ENCODE data around the gene COX4I1.

The COX4I1 gene

DNA sequence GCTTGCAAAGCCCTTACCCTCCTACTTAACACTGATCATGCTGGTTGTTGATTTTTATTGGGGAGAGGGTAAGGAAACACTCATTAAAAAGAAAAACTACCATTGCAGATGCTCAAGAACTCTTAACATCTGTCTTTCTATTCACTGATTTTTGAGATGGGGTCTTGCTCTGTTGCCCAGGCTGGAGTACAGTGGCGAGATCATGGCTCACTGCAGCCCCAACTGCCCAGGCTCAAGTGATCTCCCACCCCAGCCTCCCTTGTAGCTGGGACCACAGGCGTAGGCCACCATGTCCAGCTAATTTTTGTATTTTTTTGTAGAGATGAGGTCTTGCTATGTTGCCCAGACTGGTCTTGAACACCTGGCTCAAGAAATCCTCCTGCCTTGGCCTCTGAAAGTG lies 14.7 kb upstream of the COX4I1 start:
- Histone ChIP-seq H3K4me3 (ENCODE audit: low read depth, low read length) (no peak overlapping the region), H3K14ac (ENCODE audit: low read length) (no peak overlapping the region), H2BK5ac (ENCODE audit: low read depth, low read length, poor library complexity) (no peak overlapping the region), H2BK12ac (ENCODE audit: low read length) (no peak overlapping the region), H3K18ac (ENCODE audit: low read length) (no peak overlapping the region), H2AK5ac (ENCODE audit: low read length) (no peak overlapping the region), H2AFZ (ENCODE audit: insufficient read depth, low read length, poor library complexity) (no peak overlapping the region), H3K27me3 (ENCODE audit: insufficient read depth, low read length) (no peaks in the 10 kb centered on the region), H3K9me3 (ENCODE audit: insufficient read depth, low read depth, low read length) (peaks cover 3% of the 10 kb centered on the region), H3K4ac (ENCODE audit: low read depth, low read length) (no peak overlapping the region), H3K36me3 (ENCODE audit: control insufficient read depth in 1 of 2, insufficient read depth in 2 of 2, low read length in 2 of 2) (peaks cover 56 to 67% of the 10 kb centered on the region in 2 experiments), H3K4me2 (ENCODE audit: low read length) (no peak overlapping the region), H4K12ac (ENCODE audit: low read depth, low read length) (no peak overlapping the region), H3K9ac (ENCODE audit: low read length) (no peak overlapping the region), H3K27ac (ENCODE audit: low read depth, low read length) (no peak overlapping the region), H3K79me1 (ENCODE audit: low read length) (no peaks in the 10 kb centered on the region), H3K23ac (ENCODE audit: low read length) (no peak overlapping the region), H3K79me2 (ENCODE audit: control insufficient read depth, insufficient read depth, low read length, poor library complexity) (no peaks in the 10 kb centered on the region), H4K8ac (ENCODE audit: low read depth, low read length) (no peak overlapping the region), H4K91ac (ENCODE audit: low read depth, low read length) (no peak overlapping the region), H2BK120ac (ENCODE audit: insufficient read depth, low read length, poor library complexity) (no peak overlapping the region), H3K4me1 (ENCODE audit: control insufficient read depth in 1 of 2, insufficient read depth in 2 of 2, low read length in 2 of 2) (no peaks in the 10 kb centered on the region)
- WGBS (ENCODE audit: extremely low coverage, insufficient coverage, insufficient read length) = no CpG with 5 or more reads among the region's 2 CpGs
- no peak for DNase-seq

DNA sequence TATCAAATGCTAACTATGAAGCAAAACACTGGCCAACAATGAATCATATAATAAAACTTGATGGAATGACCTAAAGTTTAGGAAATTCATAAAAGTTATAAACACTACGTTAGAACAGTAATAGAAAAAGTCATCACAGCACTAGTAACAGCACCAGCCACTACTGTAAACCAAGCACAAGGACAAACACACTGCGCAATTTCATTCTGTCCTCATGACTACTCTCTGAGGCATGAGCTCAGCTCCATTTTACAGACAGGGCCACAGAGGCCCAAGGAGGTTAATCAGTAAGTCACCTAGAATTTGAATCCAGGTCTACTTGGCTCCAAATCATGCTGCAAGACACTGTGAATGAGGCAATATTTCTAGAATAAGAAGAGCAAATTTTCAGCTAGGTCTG lies 13.6 kb upstream of the COX4I1 start:
- no peak overlapping the region for H3K4me2 ChIP-seq (ENCODE audit: low read length)
- no CpG with 5 or more reads among the region's 2 CpGs for WGBS (ENCODE audit: extremely low coverage, insufficient coverage, insufficient read length)
- peaks cover 50 to 56% of the 10 kb centered on the region in 2 experiments for H3K36me3 ChIP-seq (ENCODE audit: control insufficient read depth in 1 of 2, insufficient read depth in 2 of 2, low read length in 2 of 2)
- no peak overlapping the region for H4K12ac ChIP-seq (ENCODE audit: low read depth, low read length)
- no peak overlapping the region for H2BK120ac ChIP-seq (ENCODE audit: insufficient read depth, low read length, poor library complexity)
- no peak overlapping the region for H4K8ac ChIP-seq (ENCODE audit: low read depth, low read length)
- H3K23ac ChIP-seq (ENCODE audit: low read length) = no peak overlapping the region
- no peaks in the 10 kb centered on the region for H3K79me2 ChIP-seq (ENCODE audit: control insufficient read depth, insufficient read depth, low read length, poor library complexity)
- no peak overlapping the region for H3K14ac ChIP-seq (ENCODE audit: low read length)
- no peak overlapping the region for H3K4ac ChIP-seq (ENCODE audit: low read depth, low read length)
- no peak overlapping the region for H4K91ac ChIP-seq (ENCODE audit: low read depth, low read length)
- no peak overlapping the region for H3K4me3 ChIP-seq (ENCODE audit: low read depth, low read length)
- peaks cover 3% of the 10 kb centered on the region for H3K9me3 ChIP-seq (ENCODE audit: insufficient read depth, low read depth, low read length)
- no peak overlapping the region for H3K18ac ChIP-seq (ENCODE audit: low read length)
- no peak overlapping the region for H3K27ac ChIP-seq (ENCODE audit: low read depth, low read length)
- no peak overlapping the region for H2AK5ac ChIP-seq (ENCODE audit: low read length)
- no peak overlapping the region for H2AFZ ChIP-seq (ENCODE audit: insufficient read depth, low read length, poor library complexity)
- no peak overlapping the region for H2BK5ac ChIP-seq (ENCODE audit: low read depth, low read length, poor library complexity)
- H2BK12ac ChIP-seq (ENCODE audit: low read length) = no peak overlapping the region
- H3K79me1 ChIP-seq (ENCODE audit: low read length) = no peaks in the 10 kb centered on the region
- H3K9ac ChIP-seq (ENCODE audit: low read length) = no peak overlapping the region
- DNase-seq = no peak
- H3K4me1 ChIP-seq (ENCODE audit: control insufficient read depth in 1 of 2, insufficient read depth in 2 of 2, low read length in 2 of 2) = no peaks in the 10 kb centered on the region
- no peaks in the 10 kb centered on the region for H3K27me3 ChIP-seq (ENCODE audit: insufficient read depth, low read length)

DNA sequence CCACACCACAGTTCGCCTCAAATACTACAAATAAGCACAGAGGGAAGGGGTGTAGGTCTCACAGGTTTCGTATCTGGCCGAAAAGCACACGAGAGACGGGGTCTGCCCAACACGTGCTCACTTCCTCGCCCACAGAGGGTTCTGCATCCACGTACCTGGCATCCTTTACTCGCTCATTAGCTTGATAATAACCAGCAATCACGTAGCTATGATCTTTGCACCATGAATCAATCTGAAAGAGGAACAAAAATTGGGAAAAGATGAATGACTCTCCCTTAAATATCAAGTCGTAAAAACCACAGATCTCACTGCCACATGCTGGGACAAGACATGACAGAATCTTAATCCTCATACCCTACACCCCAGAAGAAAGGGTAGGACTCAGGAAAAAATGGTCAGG lies 10.7 kb upstream of the COX4I1 start:
- H3K9me3 ChIP-seq (ENCODE audit: insufficient read depth, low read depth, low read length) = peaks cover 2% of the 10 kb centered on the region

DNA sequence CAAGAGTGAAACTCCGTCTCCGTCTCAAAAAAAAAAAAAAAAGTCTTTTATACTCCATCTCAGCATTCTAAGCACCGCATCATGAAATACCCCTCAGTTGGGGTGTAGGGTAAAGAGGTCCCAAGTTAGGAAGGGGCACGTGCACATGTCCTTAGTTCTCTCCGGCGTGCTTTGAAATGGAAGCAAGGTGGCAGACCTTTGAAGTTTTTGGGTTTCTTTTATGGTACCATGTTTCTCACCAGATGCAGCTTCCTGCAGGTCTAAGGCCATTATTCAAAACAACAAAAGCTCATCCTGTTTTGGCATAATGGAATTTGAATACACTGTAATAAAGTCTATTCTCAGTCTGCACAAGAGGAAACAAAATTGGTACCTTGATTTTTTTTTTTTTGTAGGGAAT lies 9.7 kb upstream of the COX4I1 start:
- no peaks in the 10 kb centered on the region for H3K4me1 ChIP-seq (ENCODE audit: control insufficient read depth in 1 of 2, insufficient read depth in 2 of 2, low read length in 2 of 2)
- H3K14ac ChIP-seq (ENCODE audit: low read length) = no peak overlapping the region
- H3K79me2 ChIP-seq (ENCODE audit: control insufficient read depth, insufficient read depth, low read length, poor library complexity) = no peaks in the 10 kb centered on the region
- H3K9ac ChIP-seq (ENCODE audit: low read length) = no peak overlapping the region
- no peaks in the 10 kb centered on the region for H3K79me1 ChIP-seq (ENCODE audit: low read length)
- H2BK5ac ChIP-seq (ENCODE audit: low read depth, low read length, poor library complexity) = no peak overlapping the region
- no peak overlapping the region for H2AFZ ChIP-seq (ENCODE audit: insufficient read depth, low read length, poor library complexity)
- H3K36me3 ChIP-seq (ENCODE audit: control insufficient read depth in 1 of 2, insufficient read depth in 2 of 2, low read length in 2 of 2) = peaks cover 48 to 62% of the 10 kb centered on the region in 2 experiments
- no peak for DNase-seq
- no peak overlapping the region for H2BK120ac ChIP-seq (ENCODE audit: insufficient read depth, low read length, poor library complexity)
- H3K9me3 ChIP-seq (ENCODE audit: insufficient read depth, low read depth, low read length) = peaks cover 2% of the 10 kb centered on the region
- no peak overlapping the region for H4K91ac ChIP-seq (ENCODE audit: low read depth, low read length)
- H3K4me3 ChIP-seq (ENCODE audit: low read depth, low read length) = no peak overlapping the region
- no peak overlapping the region for H3K23ac ChIP-seq (ENCODE audit: low read length)
- no peak overlapping the region for H4K8ac ChIP-seq (ENCODE audit: low read depth, low read length)
- H2BK12ac ChIP-seq (ENCODE audit: low read length) = no peak overlapping the region
- no peak overlapping the region for H3K4ac ChIP-seq (ENCODE audit: low read depth, low read length)
- no peak overlapping the region for H2AK5ac ChIP-seq (ENCODE audit: low read length)
- H3K4me2 ChIP-seq (ENCODE audit: low read length) = no peak overlapping the region
- H4K12ac ChIP-seq (ENCODE audit: low read depth, low read length) = no peak overlapping the region
- no peak overlapping the region for H3K27ac ChIP-seq (ENCODE audit: low read depth, low read length)
- H3K18ac ChIP-seq (ENCODE audit: low read length) = no peak overlapping the region
- H3K27me3 ChIP-seq (ENCODE audit: insufficient read depth, low read length) = no peaks in the 10 kb centered on the region
- no CpG with 5 or more reads among the region's 6 CpGs for WGBS (ENCODE audit: extremely low coverage, insufficient coverage, insufficient read length)

More for the DNA sequence above, 10.7 kb upstream of the COX4I1 start:
- Histone ChIP-seq H3K4me3 (ENCODE audit: low read depth, low read length) (no peak overlapping the region), H2BK120ac (ENCODE audit: insufficient read depth, low read length, poor library complexity) (no peak overlapping the region), H3K4me2 (ENCODE audit: low read length) (no peak overlapping the region), H3K23ac (ENCODE audit: low read length) (no peak overlapping the region), H3K18ac (ENCODE audit: low read length) (no peak overlapping the region), H3K27me3 (ENCODE audit: insufficient read depth, low read length) (no peaks in the 10 kb centered on the region), H4K91ac (ENCODE audit: low read depth, low read length) (no peak overlapping the region), H3K79me2 (ENCODE audit: control insufficient read depth, insufficient read depth, low read length, poor library complexity) (no peaks in the 10 kb centered on the region), H3K27ac (ENCODE audit: low read depth, low read length) (no peak overlapping the region), H2AK5ac (ENCODE audit: low read length) (no peak overlapping the region), H3K79me1 (ENCODE audit: low read length) (no peaks in the 10 kb centered on the region), H2AFZ (ENCODE audit: insufficient read depth, low read length, poor library complexity) (no peak overlapping the region), H2BK12ac (ENCODE audit: low read length) (no peak overlapping the region), H4K8ac (ENCODE audit: low read depth, low read length) (no peak overlapping the region), H3K4me1 (ENCODE audit: control insufficient read depth in 1 of 2, insufficient read depth in 2 of 2, low read length in 2 of 2) (no peaks in the 10 kb centered on the region), H4K12ac (ENCODE audit: low read depth, low read length) (no peak overlapping the region), H3K4ac (ENCODE audit: low read depth, low read length) (no peak overlapping the region), H3K14ac (ENCODE audit: low read length) (no peak overlapping the region), H2BK5ac (ENCODE audit: low read depth, low read length, poor library complexity) (no peak overlapping the region), H3K36me3 (ENCODE audit: control insufficient read depth in 1 of 2, insufficient read depth in 2 of 2, low read length in 2 of 2) (peaks cover 44 to 59% of the 10 kb centered on the region in 2 experiments), H3K9ac (ENCODE audit: low read length) (no peak overlapping the region)
- no CpG with 5 or more reads among the region's 11 CpGs for WGBS (ENCODE audit: extremely low coverage, insufficient coverage, insufficient read length)
- DNase-seq = no peak
